Measurements from ENCODE around the gene GPATCH2L. TPM values are rescaled to one million over a fixed set of nuclear protein-coding genes. Genes with fewer than 3 reads are reported as not detected.

Gene GPATCH2L
- total RNA-seq, 2 experiments from 2014 or later = 54.0 to 58.2 TPM

DNA sequence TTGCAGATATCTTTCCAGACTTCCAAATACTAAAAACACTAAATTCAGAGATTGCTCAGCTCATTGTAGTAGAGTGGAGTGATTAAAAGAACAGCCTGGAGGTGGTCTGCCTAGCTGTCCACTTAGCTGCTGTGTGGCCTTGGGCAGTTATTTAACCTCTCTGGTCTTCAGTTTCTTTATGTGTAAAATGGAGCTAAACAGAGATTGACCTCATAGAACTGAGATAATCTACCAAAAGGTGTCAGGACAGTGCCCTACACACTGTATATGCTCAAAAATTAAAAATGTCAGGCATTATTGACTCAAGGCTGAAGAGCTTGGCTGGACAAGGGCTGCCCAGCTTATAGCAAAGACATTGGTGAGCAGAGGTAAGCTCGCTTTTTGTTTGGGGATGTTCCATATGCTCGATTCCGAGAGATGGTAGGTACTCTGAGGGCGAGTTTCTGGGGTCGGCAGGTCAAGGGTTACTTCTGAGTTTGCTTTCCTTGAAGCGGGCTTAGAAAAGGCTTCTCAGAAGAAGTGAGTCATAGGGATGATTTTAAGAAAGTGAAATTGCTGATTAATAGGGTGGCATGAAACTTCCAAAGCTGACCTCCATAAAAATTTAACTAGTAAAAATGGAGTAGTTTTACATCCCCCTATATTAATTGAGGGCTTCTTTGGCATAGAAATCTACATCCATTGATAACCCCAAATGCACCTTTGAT, 107.5 kb downstream of the GPATCH2L start:
- H3K9me3 Mint-ChIP-seq = no peaks in the 10 kb centered on the region
- H3K27me3 Mint-ChIP-seq = peaks cover 2% of the 10 kb centered on the region
- H3K36me3 Mint-ChIP-seq (ENCODE audit: low read depth) = no peaks in the 10 kb centered on the region
- ATAC-seq = no peak
- no peak overlapping the region for H3K4me3 Mint-ChIP-seq
- POLR2A ChIA-PET = no interaction called here
- TF ChIP-seq, protein P1, sequence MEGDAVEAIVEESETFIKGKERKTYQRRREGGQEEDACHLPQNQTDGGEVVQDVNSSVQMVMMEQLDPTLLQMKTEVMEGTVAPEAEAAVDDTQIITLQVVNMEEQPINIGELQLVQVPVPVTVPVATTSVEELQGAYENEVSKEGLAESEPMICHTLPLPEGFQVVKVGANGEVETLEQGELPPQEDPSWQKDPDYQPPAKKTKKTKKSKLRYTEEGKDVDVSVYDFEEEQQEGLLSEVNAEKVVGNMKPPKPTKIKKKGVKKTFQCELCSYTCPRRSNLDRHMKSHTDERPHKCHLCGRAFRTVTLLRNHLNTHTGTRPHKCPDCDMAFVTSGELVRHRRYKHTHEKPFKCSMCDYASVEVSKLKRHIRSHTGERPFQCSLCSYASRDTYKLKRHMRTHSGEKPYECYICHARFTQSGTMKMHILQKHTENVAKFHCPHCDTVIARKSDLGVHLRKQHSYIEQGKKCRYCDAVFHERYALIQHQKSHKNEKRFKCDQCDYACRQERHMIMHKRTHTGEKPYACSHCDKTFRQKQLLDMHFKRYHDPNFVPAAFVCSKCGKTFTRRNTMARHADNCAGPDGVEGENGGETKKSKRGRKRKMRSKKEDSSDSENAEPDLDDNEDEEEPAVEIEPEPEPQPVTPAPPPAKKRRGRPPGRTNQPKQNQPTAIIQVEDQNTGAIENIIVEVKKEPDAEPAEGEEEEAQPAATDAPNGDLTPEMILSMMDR (IDR thresholded peaks at IDR 0.05) = no peak
- DNase-seq = no peak
- H3K4me1 Mint-ChIP-seq (ENCODE audit: low read depth) = peaks cover 4% of the 10 kb centered on the region
- no peak overlapping the region for H3K27ac Mint-ChIP-seq
- intact Hi-C loops (cut with micrococcal nuclease) = no loop called here
- CTCF ChIA-PET = interaction anchor here (0.8 kb wide), 2 partner anchors 18 to 94 kb away, joined by 3 to 5 read pairs; no protein-coding TSS in a partner anchor

DNA sequence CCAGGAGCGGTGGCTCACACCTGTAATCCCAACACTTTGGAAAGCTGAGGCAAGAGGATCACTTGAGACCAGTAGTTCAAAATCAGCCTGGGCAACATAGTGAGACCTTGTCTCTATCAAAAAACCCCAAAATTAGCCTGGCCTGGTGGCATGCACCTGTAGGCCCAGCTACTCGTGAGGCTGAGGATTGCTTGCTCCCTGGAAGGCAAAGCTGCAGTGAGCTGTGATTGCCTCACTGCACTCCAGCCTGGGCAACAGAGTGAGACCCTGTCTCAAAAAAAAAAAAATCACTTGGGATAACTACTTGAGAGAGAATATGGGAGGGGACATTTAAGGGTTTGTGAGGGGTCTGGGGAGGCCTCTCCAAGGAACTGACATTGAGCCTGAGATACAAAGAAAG, 109.0 kb downstream of the GPATCH2L start:
- DNase-seq (no peak), ATAC-seq (no peak)
- TF ChIP-seq, protein P1 (IDR thresholded peaks at IDR 0.05) = no peak
- CTCF ChIA-PET = no interaction called here
- Mint-ChIP-seq H3K4me1 (ENCODE audit: low read depth) (peaks cover 4% of the 10 kb centered on the region), H3K27me3 (peaks cover 6% of the 10 kb centered on the region), H3K27ac (no peak overlapping the region), H3K9me3 (no peaks in the 10 kb centered on the region), H3K4me3 (no peak overlapping the region), H3K36me3 (ENCODE audit: low read depth) (no peaks in the 10 kb centered on the region)
- POLR2A ChIA-PET = no interaction called here
- intact Hi-C loops (cut with micrococcal nuclease) = no loop called here

DNA sequence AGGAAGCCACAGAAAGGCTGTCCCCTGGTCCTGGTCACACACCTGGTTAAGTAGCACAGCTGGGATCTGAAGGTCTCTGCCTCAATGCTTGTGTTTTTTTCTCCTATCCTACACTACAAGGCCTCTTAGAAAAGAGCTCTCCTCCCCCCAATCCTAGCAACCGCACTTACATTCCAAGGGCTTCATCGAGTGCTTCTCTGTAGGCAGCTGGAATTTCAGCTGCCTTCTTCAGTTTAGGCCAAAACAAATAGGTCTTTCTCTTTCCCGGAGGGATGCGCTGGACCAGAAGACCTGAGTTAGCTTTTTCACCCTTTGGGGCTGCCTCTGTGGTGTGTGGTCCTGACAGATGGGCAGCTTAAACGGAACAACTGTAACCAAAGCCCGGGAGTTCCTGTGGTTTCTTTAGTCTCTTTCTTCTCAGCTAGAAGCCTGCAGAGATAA, 109.7 kb downstream of the GPATCH2L start:
- CTCF ChIA-PET = no interaction called here
- no peak overlapping the region for H3K27ac Mint-ChIP-seq
- peaks cover 11% of the 10 kb centered on the region for H3K27me3 Mint-ChIP-seq
- POLR2A ChIA-PET = no interaction called here
- TF ChIP-seq, protein P1 (IDR thresholded peaks at IDR 0.05) = no peak
- H3K36me3 Mint-ChIP-seq (ENCODE audit: low read depth) = no peaks in the 10 kb centered on the region
- intact Hi-C loops (cut with micrococcal nuclease) = no loop called here
- no peak for DNase-seq
- no peak for ATAC-seq
- H3K4me1 Mint-ChIP-seq (ENCODE audit: low read depth) = peaks cover 4% of the 10 kb centered on the region
- no peak overlapping the region for H3K4me3 Mint-ChIP-seq
- no peaks in the 10 kb centered on the region for H3K9me3 Mint-ChIP-seq

DNA sequence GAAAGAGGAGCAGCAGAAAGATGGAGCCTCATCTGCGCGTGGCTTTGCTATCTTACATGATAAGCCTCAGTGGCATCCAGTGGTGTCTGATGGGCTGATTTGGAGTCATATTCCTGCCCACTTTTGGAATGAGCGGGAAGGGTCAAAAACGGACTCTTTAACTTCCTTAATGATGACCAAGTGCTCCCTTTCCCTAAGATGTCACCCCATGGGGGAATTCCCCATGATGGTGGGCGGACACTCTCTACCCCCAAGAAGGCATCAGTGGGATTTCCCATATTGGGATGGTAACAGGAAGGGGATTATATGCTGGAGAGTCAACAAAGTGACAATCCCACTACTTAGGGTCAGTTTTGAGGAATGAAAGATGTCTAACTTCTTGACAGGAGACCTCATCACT, 110.9 kb downstream of the GPATCH2L start:
- Mint-ChIP-seq H3K4me3 (no peak overlapping the region), H3K36me3 (ENCODE audit: low read depth) (no peaks in the 10 kb centered on the region), H3K9me3 (no peaks in the 10 kb centered on the region), H3K4me1 (ENCODE audit: low read depth) (peaks cover 4% of the 10 kb centered on the region), H3K27me3 (peaks cover 13% of the 10 kb centered on the region), H3K27ac (no peak overlapping the region)
- ChIA-PET CTCF (no interaction called here), POLR2A (no interaction called here)
- DNase-seq (no peak), ATAC-seq (no peak)
- TF ChIP-seq, protein P1 (IDR thresholded peaks at IDR 0.05) = no peak
- intact Hi-C loops (cut with micrococcal nuclease) = no loop called here

Other genes starting within 250 kb of the GPATCH2L start
- gene TGFB3, start 169.9 kb upstream of the GPATCH2L start, total RNA-seq = 1 to 10 TPM; 3.4 to 4.2 TPM
- 10 to 100 TPM in 1 of 2 experiments, 1 to 10 TPM in 1; 7.6 to 10.4 TPM for gene IFT43, start 166.2 kb upstream of the GPATCH2L start, total RNA-seq
- gene ESRRB, start 224.2 kb downstream of the GPATCH2L start, total RNA-seq = under 1 TPM; 0.18 to 0.27 TPM